ENCODE measurements around the gene PRKCE. TPM values are rescaled to one million over a fixed set of nuclear protein-coding genes. Genes with fewer than 3 reads are reported as not detected.

PRKCE gene
- total and polyA plus RNA-seq, 2 of the 8 experiments (the other 6 are each of a cell fraction or from before 2014, with no cell fraction given) = 0.54 to 2.1 TPM

DNA sequence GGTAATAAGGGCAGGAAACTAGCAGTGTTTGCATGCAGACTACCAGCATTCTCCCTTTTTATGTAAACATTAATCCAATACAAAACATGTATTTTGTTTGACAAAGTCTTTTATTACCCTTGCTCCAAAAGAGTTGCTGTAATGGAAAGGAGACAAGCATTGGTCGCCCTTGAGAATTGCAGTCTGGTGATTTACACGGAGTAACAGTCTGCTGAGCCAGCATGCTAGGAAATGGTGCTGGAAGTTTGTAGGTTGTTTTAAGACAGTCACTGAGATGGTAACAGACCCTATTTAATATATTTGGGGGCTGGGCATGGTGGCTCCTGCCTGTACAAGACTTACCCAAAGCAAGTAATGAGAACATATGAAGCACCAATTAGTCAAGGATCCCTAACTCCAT is 2.8 kb upstream of the PRKCE start (continued):
- TF ChIP-seq, protein P1, sequence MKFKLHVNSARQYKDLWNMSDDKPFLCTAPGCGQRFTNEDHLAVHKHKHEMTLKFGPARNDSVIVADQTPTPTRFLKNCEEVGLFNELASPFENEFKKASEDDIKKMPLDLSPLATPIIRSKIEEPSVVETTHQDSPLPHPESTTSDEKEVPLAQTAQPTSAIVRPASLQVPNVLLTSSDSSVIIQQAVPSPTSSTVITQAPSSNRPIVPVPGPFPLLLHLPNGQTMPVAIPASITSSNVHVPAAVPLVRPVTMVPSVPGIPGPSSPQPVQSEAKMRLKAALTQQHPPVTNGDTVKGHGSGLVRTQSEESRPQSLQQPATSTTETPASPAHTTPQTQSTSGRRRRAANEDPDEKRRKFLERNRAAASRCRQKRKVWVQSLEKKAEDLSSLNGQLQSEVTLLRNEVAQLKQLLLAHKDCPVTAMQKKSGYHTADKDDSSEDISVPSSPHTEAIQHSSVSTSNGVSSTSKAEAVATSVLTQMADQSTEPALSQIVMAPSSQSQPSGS (IDR thresholded peaks at IDR 0.05; ENCODE audit: low read length) = no peak
- no peak for TF ChIP-seq ATF3 (IDR thresholded peaks at IDR 0.05; ENCODE audit: insufficient read depth, low read depth, low read length)
- no peak for TF ChIP-seq RAD21 (IDR thresholded peaks at IDR 0.05 in 1 of 2, conservative IDR thresholded peaks at IDR 0.05 in 1 of 2; ENCODE audit: low read depth in 2 of 2, low read length in 2 of 2)
- TF ChIP-seq PHF8 (conservative IDR thresholded peaks at IDR 0.05; ENCODE audit: low read depth, low read length) = no peak
- TF ChIP-seq, protein P2, sequence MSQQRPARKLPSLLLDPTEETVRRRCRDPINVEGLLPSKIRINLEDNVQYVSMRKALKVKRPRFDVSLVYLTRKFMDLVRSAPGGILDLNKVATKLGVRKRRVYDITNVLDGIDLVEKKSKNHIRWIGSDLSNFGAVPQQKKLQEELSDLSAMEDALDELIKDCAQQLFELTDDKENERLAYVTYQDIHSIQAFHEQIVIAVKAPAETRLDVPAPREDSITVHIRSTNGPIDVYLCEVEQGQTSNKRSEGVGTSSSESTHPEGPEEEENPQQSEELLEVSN (IDR thresholded peaks at IDR 0.05) = no peak
- TF ChIP-seq CBX8 (IDR thresholded peaks at IDR 0.05; ENCODE audit: borderline replicate concordance, low read depth, low read length) = no peak
- TF ChIP-seq EGR1 (IDR thresholded peaks at IDR 0.05; ENCODE audit: borderline replicate concordance, low read depth, low read length) = no peak
